SK-N-SH (cell line): ENCODE measurements around the gene IL15RA.

Experiments used
- GABPA ChIP-seq: IDR thresholded peaks from 2 replicates; pipeline ENCODE4 v1.4.0; 2012; ENCODE audit warnings: low read depth, mild to moderate bottlenecking
- GATA2 ChIP-seq: sonication (generic); formaldehyde crosslinking; IDR thresholded peaks from 2 replicates; pipeline ENCODE4 v1.5.0; 2020; ENCODE audit warnings: mild to moderate bottlenecking, missing genetic modification reagents
- RXRA ChIP-seq: IDR thresholded peaks from 2 replicates; pipeline ENCODE4 v1.4.0; 2012; ENCODE audit warnings: low read depth, mild to moderate bottlenecking, borderline replicate concordance
- SMC3 ChIP-seq: IDR thresholded peaks from 2 replicates; pipeline ENCODE4 v1.6.1; 2012; ENCODE audit warnings: low read depth, low read length, improper control_type of control experiment
- TEAD4 ChIP-seq: IDR thresholded peaks from 2 replicates; pipeline ENCODE4 v1.4.0; 2012; ENCODE audit warnings: mild to moderate bottlenecking, borderline replicate concordance; ENCODE audit not compliant: insufficient read depth
- TF ChIP-seq, protein P1 (sequence below): fragments of 200-600 bp; sonication (generic); IDR thresholded peaks from 2 replicates; pipeline ENCODE4 v1.6.1; 2017; ENCODE audit warnings: antibody characterized with exemption, mild to moderate bottlenecking, moderate library complexity
- TF ChIP-seq, protein P2 (sequence below): IDR thresholded peaks from 2 replicates; pipeline ENCODE4 v1.6.1; 2012; ENCODE audit warnings: mild to moderate bottlenecking, low read depth, low read length, moderate library complexity

DNA sequence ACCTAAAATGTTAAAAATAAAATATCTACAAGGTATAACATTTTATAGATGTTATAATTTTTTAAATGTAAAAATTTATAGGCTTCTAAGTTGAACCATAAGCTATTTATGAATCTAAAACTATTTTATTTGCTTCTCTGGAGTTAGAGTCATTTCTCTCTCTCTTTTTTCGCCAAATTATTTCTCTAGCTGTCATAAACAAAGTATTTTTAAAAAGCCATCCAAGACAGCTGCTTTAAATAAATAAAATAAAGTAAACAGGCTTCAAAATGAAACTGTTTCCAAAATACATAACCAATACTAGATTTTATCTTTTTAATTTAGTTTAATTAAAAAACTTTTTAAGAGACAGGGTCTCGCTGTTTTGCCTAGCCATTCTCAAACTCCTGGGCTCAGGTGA lies 12.4 kb upstream of the IL15RA start:
- no peak for TF ChIP-seq SMC3
- TF ChIP-seq TEAD4: no peak
- TF ChIP-seq, protein P1, sequence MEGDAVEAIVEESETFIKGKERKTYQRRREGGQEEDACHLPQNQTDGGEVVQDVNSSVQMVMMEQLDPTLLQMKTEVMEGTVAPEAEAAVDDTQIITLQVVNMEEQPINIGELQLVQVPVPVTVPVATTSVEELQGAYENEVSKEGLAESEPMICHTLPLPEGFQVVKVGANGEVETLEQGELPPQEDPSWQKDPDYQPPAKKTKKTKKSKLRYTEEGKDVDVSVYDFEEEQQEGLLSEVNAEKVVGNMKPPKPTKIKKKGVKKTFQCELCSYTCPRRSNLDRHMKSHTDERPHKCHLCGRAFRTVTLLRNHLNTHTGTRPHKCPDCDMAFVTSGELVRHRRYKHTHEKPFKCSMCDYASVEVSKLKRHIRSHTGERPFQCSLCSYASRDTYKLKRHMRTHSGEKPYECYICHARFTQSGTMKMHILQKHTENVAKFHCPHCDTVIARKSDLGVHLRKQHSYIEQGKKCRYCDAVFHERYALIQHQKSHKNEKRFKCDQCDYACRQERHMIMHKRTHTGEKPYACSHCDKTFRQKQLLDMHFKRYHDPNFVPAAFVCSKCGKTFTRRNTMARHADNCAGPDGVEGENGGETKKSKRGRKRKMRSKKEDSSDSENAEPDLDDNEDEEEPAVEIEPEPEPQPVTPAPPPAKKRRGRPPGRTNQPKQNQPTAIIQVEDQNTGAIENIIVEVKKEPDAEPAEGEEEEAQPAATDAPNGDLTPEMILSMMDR: no peak
- no peak for TF ChIP-seq GATA2 (CRISPR knock-in tag)
- TF ChIP-seq, protein P2, sequence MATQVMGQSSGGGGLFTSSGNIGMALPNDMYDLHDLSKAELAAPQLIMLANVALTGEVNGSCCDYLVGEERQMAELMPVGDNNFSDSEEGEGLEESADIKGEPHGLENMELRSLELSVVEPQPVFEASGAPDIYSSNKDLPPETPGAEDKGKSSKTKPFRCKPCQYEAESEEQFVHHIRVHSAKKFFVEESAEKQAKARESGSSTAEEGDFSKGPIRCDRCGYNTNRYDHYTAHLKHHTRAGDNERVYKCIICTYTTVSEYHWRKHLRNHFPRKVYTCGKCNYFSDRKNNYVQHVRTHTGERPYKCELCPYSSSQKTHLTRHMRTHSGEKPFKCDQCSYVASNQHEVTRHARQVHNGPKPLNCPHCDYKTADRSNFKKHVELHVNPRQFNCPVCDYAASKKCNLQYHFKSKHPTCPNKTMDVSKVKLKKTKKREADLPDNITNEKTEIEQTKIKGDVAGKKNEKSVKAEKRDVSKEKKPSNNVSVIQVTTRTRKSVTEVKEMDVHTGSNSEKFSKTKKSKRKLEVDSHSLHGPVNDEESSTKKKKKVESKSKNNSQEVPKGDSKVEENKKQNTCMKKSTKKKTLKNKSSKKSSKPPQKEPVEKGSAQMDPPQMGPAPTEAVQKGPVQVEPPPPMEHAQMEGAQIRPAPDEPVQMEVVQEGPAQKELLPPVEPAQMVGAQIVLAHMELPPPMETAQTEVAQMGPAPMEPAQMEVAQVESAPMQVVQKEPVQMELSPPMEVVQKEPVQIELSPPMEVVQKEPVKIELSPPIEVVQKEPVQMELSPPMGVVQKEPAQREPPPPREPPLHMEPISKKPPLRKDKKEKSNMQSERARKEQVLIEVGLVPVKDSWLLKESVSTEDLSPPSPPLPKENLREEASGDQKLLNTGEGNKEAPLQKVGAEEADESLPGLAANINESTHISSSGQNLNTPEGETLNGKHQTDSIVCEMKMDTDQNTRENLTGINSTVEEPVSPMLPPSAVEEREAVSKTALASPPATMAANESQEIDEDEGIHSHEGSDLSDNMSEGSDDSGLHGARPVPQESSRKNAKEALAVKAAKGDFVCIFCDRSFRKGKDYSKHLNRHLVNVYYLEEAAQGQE: no peak
- no peak for TF ChIP-seq GABPA
- no peak for TF ChIP-seq RXRA
